HG03064 (cell line): ENCODE measurements around the gene TRIM26.
"Not testable (repeated sequence)": the region's sequence is repeated elsewhere in the genome, so short reads cannot be mapped to it uniquely, and the experiment has no call there.

Source experiments
- ATAC-seq: cut with Tn5 transposase; IDR thresholded peaks from one replicate; pipeline ENCODE4 v1.9.1; 2021; ENCODE audit warnings: low read depth; ENCODE audit not compliant: unreplicated experiment

The TRIM26 gene, protein sequence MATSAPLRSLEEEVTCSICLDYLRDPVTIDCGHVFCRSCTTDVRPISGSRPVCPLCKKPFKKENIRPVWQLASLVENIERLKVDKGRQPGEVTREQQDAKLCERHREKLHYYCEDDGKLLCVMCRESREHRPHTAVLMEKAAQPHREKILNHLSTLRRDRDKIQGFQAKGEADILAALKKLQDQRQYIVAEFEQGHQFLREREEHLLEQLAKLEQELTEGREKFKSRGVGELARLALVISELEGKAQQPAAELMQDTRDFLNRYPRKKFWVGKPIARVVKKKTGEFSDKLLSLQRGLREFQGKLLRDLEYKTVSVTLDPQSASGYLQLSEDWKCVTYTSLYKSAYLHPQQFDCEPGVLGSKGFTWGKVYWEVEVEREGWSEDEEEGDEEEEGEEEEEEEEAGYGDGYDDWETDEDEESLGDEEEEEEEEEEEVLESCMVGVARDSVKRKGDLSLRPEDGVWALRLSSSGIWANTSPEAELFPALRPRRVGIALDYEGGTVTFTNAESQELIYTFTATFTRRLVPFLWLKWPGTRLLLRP

GRCh38 chr6:30212865-30213666 is at the start of gene TRIM26:
TSS of gene TRIM26 (minus strand) at chr6:30213406. CDS start at chr6:30199103, 14,303 bp downstream.
- ATAC-seq = peak; percentile 76

DNA sequence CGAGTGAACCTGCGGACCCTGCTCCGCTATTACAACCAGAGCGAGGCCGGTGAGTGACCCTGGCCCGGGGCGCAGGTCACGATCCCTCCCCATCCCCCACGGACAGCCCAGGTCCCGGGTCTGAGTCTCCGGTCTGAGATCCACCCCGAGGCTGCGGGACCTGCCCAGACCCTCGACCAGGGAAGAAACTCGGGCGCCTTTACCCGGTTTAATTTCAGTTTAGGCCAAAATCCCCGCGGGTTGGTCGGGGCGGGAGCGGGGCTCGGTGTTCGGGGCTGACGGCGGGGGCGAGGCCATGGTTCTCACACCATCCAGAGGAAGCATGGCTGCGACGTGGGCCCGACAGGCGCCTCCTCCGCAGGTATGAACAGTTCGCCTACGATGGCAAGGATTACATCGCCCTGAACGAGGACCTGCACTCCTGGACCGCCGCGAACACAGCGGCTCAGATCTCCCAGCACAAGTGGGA is 46.9 kb upstream of the TRIM26 start:
- no peak for ATAC-seq

DNA sequence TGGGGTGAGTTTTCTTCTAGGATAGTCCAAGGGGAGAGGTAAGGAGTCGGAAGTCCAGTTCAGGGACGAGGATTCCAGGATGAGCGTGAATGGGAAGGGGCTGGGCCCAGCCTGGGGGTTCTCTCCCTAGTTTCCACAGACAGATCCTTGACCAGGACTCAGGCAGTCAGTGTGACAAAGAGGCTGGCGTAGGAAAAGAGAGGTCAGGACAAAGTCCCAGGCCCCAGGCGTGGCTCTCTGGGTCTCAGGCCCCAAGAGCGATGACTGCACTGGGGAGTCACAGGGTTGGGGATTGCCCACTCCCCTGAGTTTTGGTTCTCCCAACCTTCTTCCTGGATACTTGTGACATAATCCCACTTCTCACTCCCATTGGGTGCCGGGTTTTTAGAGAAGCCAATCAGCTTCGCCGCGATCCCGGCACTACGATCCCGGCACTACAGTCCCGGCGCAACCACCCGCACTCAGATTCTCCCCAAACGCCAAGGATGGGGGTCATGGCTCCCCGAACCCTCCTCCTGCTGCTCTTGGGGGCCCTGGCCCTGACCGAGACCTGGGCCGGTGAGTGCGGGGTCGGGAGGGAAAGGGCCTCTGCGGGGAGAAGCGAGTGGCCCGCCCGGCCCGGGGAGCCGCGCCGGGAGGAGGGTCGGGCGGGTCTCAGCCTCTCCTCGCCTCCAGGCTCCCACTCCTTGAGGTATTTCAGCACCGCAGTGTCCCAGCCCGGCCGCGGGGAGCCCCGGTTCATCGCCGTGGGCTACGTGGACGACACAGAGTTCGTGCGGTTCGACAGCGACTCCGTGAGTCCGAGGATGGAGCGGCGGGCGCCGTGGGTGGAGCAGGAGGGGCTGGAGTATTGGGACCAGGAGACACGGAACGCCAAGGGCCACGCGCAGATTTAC is 46.2 kb upstream of the TRIM26 start:
- ATAC-seq = peak; percentile 67

DNA sequence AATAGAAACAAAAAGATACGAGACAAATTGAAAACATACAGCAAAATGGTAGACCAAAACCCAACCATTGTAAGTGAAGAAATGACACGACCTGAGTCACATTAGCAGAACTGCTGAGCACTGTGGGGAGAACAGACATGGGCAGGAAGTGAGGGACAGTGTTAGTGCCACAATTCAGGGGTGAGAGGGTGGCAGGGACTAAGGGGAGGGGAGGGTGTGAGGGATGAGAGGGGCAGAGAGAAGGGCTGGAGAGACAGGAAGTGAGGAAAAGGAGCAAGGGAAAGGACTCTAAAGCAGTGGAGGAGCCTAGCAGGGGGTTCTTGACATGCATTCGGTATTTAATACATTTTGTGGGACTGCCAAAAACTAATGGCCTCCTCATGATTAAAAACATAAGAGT is 45.0 kb upstream of the TRIM26 start:
- ATAC-seq = no peak

GRCh38 chr6:30252417-30252816 is 39.2 kb upstream of the TRIM26 start:
- not testable (repeated sequence) for ATAC-seq

DNA sequence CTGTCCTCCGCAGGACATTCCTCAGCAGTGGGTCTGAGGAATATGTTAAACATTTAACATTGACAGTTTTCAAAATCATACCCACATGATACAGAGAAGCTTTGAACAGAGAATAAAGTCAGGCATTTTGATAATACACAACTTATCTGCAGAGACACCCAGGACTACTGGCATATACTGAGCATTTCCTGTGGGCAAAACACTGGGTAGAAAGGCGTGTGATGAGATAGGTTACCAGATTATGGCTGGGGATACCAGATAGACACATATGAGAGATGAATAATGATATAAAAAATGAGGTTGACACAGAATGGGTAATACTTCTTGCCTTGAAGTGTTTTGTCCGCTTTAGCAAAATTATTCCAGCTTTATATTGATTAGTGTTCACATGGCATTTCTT is 31.4 kb upstream of the TRIM26 start:
- ATAC-seq = no peak

GRCh38 chr6:30238178-30238795 is 25.1 kb upstream of the TRIM26 start:
- ATAC-seq = no peak

GRCh38 chr6:30234356-30234755 is 21.1 kb upstream of the TRIM26 start:
- no peak for ATAC-seq

DNA sequence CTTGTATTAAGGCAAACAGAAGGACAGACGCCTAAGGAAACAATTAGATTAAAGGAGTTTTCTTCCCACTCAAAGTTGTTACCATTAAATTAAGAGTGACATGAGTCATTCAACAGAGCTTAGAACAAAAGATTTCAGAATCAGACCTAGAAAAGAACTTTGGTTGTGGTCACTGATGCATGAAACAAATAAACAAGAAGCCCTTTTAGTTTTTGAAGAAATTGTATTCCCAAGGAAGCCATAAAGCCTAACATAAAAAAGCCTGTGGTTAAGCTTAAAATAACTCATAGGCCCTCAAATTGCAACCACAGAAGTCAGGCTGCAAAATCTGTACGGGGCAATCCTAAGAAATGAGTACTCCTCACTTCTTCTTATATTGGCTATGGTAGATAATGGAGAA is 17.9 kb upstream of the TRIM26 start:
- ATAC-seq = no peak

- ATAC-seq = no peak
Measured at GRCh38 chr6:30227763-30228487, 14.7 kb upstream of the TRIM26 start.

GRCh38 chr6:30227242-30227722 is 14.1 kb upstream of the TRIM26 start:
- ATAC-seq = no peak

- no peak for ATAC-seq
Measured at GRCh38 chr6:30223339-30223738, 10.1 kb upstream of the TRIM26 start.

DNA sequence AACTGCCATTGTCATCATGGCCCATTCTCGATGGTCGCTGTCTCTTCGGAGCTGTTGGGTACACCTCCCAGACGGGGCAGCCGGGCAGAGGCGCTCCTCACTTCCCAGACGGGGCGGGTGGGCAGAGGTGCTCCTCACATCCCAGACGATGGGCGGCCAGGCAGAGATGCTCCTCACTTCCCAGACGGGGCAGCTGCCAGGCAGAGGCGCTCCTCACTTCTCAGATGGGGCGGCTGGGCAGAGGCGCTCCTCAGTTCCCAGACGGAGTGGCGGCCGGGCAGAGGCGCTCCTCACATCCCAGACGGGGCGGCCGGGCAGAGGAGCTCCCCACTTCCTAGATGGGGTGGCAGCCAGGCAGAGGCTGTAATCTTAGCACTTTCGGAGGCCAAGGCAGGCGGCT is 8.8 kb upstream of the TRIM26 start:
- not testable (repeated sequence) for ATAC-seq

DNA sequence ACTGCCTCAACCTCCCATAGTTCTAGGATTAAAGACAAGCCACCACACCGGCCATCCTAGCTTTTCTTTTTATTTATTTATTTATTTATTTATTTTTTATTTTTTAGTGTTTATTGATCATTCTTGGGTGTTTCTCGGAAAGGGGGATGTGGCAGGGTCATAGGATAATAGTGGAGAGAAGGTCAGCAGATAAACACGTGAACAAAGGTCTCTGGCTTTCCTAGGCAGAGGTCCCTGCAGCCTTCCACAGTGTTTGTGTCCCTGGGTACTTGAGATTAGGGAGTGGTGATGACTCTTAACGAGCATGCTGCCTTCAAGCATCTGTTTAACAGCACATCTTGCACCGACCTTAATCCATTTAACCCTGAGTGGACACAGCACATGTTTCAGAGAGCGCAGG is 8.2 kb upstream of the TRIM26 start:
- not testable (repeated sequence) for ATAC-seq

- ATAC-seq = no peak
Measured at GRCh38 chr6:30219244-30219643, 6.0 kb upstream of the TRIM26 start.

DNA sequence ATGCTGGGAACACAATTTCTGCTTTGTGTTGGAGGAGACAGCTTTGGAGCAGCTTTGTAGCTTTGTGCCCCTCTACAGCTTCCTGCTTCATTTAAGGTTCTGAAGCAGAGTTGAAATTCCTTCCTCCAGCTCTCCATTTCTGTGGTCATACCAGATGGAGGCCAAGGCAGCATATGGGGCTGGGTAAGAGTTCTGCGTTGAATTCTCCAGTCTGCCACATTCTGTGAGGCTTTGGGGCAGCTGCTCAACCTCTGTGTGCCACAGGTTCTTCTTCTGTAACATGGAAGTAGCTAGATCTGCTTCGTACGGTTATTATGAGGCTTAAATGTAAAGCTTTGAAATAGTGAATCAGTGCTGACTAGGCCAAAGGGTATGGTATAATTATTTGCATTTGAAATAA is 2.9 kb upstream of the TRIM26 start:
- ATAC-seq = no peak

DNA sequence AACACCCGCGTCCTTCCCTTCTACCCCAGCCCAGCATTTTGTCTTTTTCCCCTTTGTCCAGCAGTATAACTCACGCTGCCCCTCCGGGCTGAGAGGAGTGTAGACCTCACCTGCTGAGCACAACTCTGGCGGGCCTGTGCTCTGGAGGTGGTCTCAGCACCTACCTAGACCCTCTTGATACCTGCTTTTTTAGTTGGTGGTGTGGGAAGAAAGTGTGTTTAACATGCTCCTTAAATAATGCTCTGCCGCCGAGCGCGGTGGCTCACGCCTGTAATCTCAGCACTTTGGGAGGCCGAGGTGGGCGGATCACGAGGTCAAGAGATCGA is 1.4 kb upstream of the TRIM26 start:
- no peak for ATAC-seq

DNA sequence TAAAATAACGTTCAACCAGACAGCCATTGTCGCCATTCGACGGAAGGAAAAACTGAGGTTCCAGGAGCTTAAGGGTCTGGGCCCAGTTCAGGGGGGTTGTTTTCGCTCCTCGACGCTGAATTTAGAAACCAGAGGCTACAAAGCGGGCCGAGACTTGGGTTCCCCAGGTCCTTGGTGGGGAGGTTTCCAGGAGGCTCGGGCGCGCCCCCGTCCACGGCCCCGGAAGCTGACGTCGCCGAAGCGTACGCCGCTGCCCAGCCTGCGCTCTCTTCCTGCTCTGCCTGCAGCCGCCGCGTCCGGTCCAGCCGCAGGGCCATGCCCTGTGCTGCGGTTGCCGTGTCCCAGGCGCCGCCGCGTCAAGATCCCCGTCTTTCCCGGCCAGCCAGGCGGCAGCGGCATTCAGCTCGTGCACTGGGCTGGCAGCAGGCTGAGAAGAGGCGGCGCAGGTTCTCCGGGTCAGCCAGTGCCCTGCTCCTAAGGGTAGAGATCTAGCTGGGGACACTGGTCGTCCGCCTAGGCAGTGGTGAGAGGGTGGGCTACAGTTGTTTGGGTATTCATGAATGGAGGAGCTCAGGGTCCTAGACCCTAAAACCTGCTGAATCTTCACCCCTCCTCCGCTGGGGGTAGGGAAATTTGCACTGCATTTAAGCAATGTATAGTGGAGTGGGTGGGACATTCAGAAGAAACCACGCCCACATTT is 901 bp upstream of the TRIM26 start:
- ATAC-seq = peak; percentile 51

- no peak for ATAC-seq
Measured at GRCh38 chr6:30213667-30213956, 406 bp upstream of the TRIM26 start.
